Uterus (tissue), 2 donors: ENCODE results near the gene USP26.

Experiments
- POLR2A ChIP-seq, 2 donors: fragments of 450-650 bp; IDR thresholded peaks; one replicate each; pipeline ENCODE4 v1.6.1; 2016; ENCODE audit warnings: antibody characterized with exemption in 2 of 2, mild to moderate bottlenecking in 1 of 2, moderate library complexity in 1 of 2
- TF ChIP-seq, protein P1 (sequence below), 4 experiments: fragments of 200-600 bp in 2 of 4; fragments of 450-650 bp in 2 of 4; sonication (generic) in 2 of 4; IDR thresholded peaks; one replicate each; pipeline ENCODE4 v1.5.1; 2016 to 2019; ENCODE audit warnings: antibody characterized with exemption in 4 of 4, mild to moderate bottlenecking in 2 of 4, moderate library complexity in 1 of 4

DNA sequence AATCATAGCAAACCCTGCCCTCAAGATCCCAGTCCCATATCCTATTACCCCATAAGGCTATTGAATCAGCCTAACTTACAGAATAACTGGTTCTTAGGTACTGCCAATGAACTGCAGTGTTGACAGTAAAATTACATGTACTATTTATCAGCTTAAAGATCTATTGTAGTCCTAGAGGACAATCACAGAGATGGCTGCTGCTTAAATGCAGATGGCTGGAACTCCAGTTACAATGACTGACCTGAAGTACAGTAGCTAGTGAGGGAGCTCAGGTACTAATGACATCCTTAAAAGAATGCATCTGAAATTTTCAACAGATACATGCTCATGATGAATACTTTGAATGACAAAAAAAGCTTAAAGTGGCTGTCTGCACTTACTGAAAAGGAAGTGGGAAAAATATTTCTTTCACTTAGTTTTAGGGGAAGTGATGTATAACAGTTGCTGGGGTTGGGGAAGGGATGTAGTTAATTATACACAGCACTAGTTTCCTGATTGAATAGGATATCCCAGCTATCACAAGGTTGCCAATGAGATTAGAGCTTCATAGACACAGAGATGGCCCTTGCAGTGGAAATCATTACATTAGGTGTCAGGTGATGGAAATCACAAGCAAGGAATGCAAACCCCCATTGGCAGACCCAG lies 42.0 kb downstream of the USP26 start:
- TF ChIP-seq, protein P1, sequence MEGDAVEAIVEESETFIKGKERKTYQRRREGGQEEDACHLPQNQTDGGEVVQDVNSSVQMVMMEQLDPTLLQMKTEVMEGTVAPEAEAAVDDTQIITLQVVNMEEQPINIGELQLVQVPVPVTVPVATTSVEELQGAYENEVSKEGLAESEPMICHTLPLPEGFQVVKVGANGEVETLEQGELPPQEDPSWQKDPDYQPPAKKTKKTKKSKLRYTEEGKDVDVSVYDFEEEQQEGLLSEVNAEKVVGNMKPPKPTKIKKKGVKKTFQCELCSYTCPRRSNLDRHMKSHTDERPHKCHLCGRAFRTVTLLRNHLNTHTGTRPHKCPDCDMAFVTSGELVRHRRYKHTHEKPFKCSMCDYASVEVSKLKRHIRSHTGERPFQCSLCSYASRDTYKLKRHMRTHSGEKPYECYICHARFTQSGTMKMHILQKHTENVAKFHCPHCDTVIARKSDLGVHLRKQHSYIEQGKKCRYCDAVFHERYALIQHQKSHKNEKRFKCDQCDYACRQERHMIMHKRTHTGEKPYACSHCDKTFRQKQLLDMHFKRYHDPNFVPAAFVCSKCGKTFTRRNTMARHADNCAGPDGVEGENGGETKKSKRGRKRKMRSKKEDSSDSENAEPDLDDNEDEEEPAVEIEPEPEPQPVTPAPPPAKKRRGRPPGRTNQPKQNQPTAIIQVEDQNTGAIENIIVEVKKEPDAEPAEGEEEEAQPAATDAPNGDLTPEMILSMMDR (IDR thresholded peaks at IDR 0.05): no peak
- no peak for TF ChIP-seq POLR2A (IDR thresholded peaks at IDR 0.05)
